PFSK-1 (cell line): ENCODE measurements around the gene RASGRP3.

Source experiments
- FOXP2 ChIP-seq: optimal IDR thresholded peaks from 2 replicates; pipeline ENCODE3; 2011; ENCODE audit warnings: borderline replicate concordance, control low read depth, inconsistent platforms; ENCODE audit not compliant: insufficient read depth; ENCODE audit errors: extremely low read length, extremely low read depth
- POLR2AphosphoS5 ChIP-seq: IDR thresholded peaks from 2 replicates; pipeline ENCODE4 v1.6.1; 2012; ENCODE audit warnings: low read depth, mild to moderate bottlenecking, control low read depth, low read length, moderate library complexity
- SIN3A ChIP-seq: IDR thresholded peaks from 2 replicates; pipeline ENCODE4 v1.6.1; 2012; ENCODE audit warnings: mild to moderate bottlenecking, low read length, moderate library complexity, borderline replicate concordance; ENCODE audit not compliant: insufficient read depth
- TAF1 ChIP-seq: IDR thresholded peaks from 2 replicates; pipeline ENCODE4 v1.6.1; 2012; ENCODE audit warnings: low read length, control low read depth, borderline replicate concordance; ENCODE audit not compliant: insufficient read depth
- TF ChIP-seq, protein P1 (sequence below), 2 experiments: IDR thresholded peaks; 2 replicates each; pipeline versions ENCODE4 v1.6.1 to v1.8.0; 2011 to 2012; ENCODE audit warnings: low read depth in 2 of 2, low read length in 2 of 2, control low read depth in 1 of 2, inconsistent platforms in 1 of 2, mild to moderate bottlenecking in 1 of 2, moderate library complexity in 1 of 2; ENCODE audit not compliant: insufficient read depth in 1 of 2

RASGRP3 gene

DNA sequence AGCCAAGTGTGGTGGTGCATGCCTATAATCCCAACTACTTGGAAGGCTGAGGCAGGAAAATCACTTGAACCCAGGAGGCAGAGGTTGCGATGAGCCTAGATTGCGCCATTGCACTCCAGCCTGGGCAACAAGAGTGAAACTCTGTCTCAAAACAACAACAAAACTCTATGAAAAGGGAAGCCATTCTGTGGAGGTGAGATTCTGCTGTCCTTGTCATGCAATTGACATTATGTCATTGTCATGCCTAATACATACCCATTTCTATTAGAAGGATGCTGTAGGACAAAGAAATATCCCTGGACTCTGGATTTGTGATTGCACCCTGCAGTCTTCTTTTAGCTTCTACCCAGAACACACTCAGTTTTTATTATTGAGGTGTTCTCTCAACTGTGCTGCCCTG is 8.6 kb downstream of the RASGRP3 start:
- TF ChIP-seq, protein P1, sequence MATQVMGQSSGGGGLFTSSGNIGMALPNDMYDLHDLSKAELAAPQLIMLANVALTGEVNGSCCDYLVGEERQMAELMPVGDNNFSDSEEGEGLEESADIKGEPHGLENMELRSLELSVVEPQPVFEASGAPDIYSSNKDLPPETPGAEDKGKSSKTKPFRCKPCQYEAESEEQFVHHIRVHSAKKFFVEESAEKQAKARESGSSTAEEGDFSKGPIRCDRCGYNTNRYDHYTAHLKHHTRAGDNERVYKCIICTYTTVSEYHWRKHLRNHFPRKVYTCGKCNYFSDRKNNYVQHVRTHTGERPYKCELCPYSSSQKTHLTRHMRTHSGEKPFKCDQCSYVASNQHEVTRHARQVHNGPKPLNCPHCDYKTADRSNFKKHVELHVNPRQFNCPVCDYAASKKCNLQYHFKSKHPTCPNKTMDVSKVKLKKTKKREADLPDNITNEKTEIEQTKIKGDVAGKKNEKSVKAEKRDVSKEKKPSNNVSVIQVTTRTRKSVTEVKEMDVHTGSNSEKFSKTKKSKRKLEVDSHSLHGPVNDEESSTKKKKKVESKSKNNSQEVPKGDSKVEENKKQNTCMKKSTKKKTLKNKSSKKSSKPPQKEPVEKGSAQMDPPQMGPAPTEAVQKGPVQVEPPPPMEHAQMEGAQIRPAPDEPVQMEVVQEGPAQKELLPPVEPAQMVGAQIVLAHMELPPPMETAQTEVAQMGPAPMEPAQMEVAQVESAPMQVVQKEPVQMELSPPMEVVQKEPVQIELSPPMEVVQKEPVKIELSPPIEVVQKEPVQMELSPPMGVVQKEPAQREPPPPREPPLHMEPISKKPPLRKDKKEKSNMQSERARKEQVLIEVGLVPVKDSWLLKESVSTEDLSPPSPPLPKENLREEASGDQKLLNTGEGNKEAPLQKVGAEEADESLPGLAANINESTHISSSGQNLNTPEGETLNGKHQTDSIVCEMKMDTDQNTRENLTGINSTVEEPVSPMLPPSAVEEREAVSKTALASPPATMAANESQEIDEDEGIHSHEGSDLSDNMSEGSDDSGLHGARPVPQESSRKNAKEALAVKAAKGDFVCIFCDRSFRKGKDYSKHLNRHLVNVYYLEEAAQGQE (IDR thresholded peaks at IDR 0.05; ENCODE audit: insufficient read depth in 1 of 2, low read depth in 2 of 2, low read length in 2 of 2), result no peak
- no peak for TF ChIP-seq SIN3A
- TF ChIP-seq TAF1, result no peak

DNA sequence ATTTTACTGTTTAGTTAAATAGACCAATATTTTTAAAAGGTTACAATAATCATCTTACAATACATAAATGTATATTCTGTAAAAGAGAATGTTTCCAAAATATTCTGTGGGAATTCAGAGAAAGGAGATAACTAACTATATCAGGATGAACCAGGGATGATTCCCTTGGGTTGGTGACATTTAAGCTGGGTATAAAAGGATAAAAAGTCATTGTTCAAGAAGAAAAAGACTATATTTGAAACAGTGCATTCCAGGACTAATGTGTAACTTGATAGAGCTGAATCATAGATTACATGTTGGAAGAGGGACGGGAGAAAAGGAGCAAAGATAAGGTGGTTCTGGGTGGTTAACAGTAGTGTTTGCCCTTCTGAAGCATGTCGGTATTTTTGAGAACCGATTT is 10.1 kb downstream of the RASGRP3 start:
- no peak for TF ChIP-seq FOXP2
- no peak for TF ChIP-seq SIN3A
- no peak for TF ChIP-seq TAF1
- TF ChIP-seq, protein P1 (IDR thresholded peaks at IDR 0.05; ENCODE audit: insufficient read depth in 1 of 2, low read depth in 2 of 2, low read length in 2 of 2), result no peak
- no peak for TF ChIP-seq POLR2AphosphoS5

- no peak for TF ChIP-seq POLR2AphosphoS5
- TF ChIP-seq, protein P1 (IDR thresholded peaks at IDR 0.05; ENCODE audit: insufficient read depth in 1 of 2, low read depth in 2 of 2, low read length in 2 of 2), result no peak
- TF ChIP-seq FOXP2, result no peak
- TF ChIP-seq TAF1, result no peak
- no peak for TF ChIP-seq SIN3A
Measured at GRCh38 chr2:33488178-33488690, 11.8 kb downstream of the RASGRP3 start.

DNA sequence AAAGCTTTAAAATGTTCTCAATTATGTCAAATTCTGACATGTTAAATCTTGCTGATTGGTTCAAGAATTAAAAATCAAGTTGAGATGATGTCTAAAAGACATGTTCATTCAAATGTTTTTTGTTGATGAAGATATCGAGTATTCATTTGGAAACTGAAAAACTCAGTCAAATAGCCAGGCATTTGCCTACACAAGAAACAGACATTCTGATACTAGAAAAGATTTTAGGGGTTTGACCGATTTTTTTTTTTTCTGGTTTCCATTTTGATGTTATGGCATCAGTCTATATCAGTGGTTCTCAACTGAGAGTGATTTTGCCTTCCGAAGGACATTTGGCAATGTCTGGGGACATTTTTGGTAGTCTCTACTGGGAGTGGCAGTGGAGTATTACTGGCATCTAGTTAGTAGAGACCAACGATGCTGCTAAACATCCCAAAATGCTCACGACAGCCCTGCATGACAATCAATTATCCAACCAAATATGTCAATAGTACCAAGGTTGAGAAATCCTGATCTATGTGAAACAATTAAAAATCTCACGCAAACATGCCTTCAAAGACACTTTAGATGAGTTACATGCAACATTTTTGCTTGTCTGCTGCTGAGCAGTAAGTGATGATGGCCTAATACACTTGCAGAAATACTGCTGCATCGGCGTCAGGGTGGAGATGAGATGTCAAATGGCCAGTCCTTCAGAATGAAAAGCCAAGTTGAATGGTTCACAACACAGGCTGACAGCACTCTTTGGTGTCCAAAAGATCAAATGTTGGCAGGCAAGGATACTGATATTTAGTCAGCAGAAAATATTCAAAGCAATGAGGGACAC is 12.5 kb downstream of the RASGRP3 start:
- TF ChIP-seq FOXP2 (no peak), POLR2AphosphoS5 (no peak), SIN3A (no peak), TAF1 (no peak)
- TF ChIP-seq, protein P1 (IDR thresholded peaks at IDR 0.05; ENCODE audit: insufficient read depth in 1 of 2, low read depth in 2 of 2, low read length in 2 of 2), result no peak
